Spleen (tissue), 11 donors: Measurements from ENCODE around the gene ABCE1. TPM values are rescaled to one million over a fixed set of nuclear protein-coding genes. Genes with fewer than 3 reads are reported as not detected.
A peak's percentile ranks its signal among the peaks of the same experiment; 100 is the strongest.

Experiments used
- DNase-seq: peaks from one replicate; pipeline ENCODE4 v3.0.0-alpha.2; 2020
- H3K27ac ChIP-seq, 8 donors: fragments of 200-600 bp; sonication (generic) in 7 of 8; 1 replicate in 4 of 8; 2 replicates in 4 of 8; pipeline versions ENCODE4 v1.5.0 to v1.8.0; 2016 to 2021; ENCODE audit warnings: inconsistent platforms in 4 of 8, mild to moderate bottlenecking in 4 of 8, moderate library complexity in 1 of 8
- H3K27me3 ChIP-seq, 7 donors: fragments of 200-600 bp; sonication (generic) in 6 of 7; replicated peaks in 1 of 7; 1 replicate in 4 of 7; 2 replicates in 3 of 7; pipeline versions ENCODE4 v1.5.0 to v1.8.0; 2016 to 2021; ENCODE audit warnings: inconsistent platforms in 3 of 7, mild to moderate bottlenecking in 1 of 7
- H3K36me3 ChIP-seq, 6 donors: fragments of 200-600 bp; sonication (generic) in 5 of 6; 1 replicate in 4 of 6; 2 replicates in 2 of 6; pipeline versions ENCODE4 v1.5.0 to v1.8.0; 2016 to 2021; ENCODE audit warnings: inconsistent platforms in 2 of 6
- H3K4me1 ChIP-seq, 6 donors: fragments of 200-600 bp; sonication (generic) in 5 of 6; 1 replicate in 3 of 6; 2 replicates in 3 of 6; pipeline versions ENCODE4 v1.5.0 to v1.8.0; 2016 to 2021; ENCODE audit warnings: inconsistent platforms in 3 of 6
- H3K4me3 ChIP-seq, 8 donors: fragments of 200-600 bp; sonication (generic) in 7 of 8; 1 replicate in 4 of 8; 2 replicates in 4 of 8; pipeline versions ENCODE4 v1.5.0 to v1.8.0; 2016 to 2021; ENCODE audit warnings: inconsistent platforms in 4 of 8, mild to moderate bottlenecking in 4 of 8, moderate library complexity in 2 of 8
- H3K9me3 ChIP-seq, 8 donors: fragments of 200-600 bp; sonication (generic) in 7 of 8; 1 replicate in 4 of 8; 2 replicates in 4 of 8; pipeline versions ENCODE4 v1.5.0 to v1.8.0; 2016 to 2021; ENCODE audit warnings: inconsistent platforms in 4 of 8
- POLR2A ChIP-seq, 3 donors: fragments of 450-650 bp; IDR thresholded peaks; one replicate each; pipeline ENCODE4 v1.5.1; 2017; ENCODE audit warnings: antibody characterized with exemption in 3 of 3, mild to moderate bottlenecking in 1 of 3
- POLR2AphosphoS5 ChIP-seq, 3 donors: sonication (generic); formaldehyde crosslinking; IDR thresholded peaks; one replicate each; pipeline ENCODE4 v1.5.1; 2017; ENCODE audit warnings: antibody characterized with exemption in 3 of 3
- WGBS, 5 donors: extraction: QIAGEN DNeasy Blood & Tissue Kit in 3 of 5; methylation state at CpG; one replicate each; pipeline versions ENCODE4 v1.1.5 to v1.1.7; 2013 to 2018; 5-methylcytosine and 5-hydroxymethylcytosine counted together
- intact Hi-C: fragments of 100-400 bp; cut with DNase I; formaldehyde crosslinking; loops from one replicate; pipeline ENCODE4 v1.15.0; 2023; ENCODE audit warnings: low total_unique reads
- polyA plus RNA-seq, 3 donors: library from polyadenylated mRNA; stranded (reverse); fragments of 200-250 nt; gene quantifications; one replicate each; pipeline ENCODE4 v1.2.1, GENCODE V29; 2013
- total RNA-seq, 7 donors: library from RNA; depleted of rRNA in 3 of 7; stranded (reverse); fragments of >200 nt in 3 of 7; fragmentation: NEBNext Ultra II Directional in 4 of 7; extraction: Animal tissue kit (Norgen Biotek cat#: 25700) in 4 of 7; gene quantifications; one replicate each; pipeline versions ENCODE4 v1.1.0 to v1.2.1, GENCODE V29; 2016 to 2021
- TF ChIP-seq, protein P1 (sequence below), 11 experiments: fragments of 200-600 bp in 7 of 11; fragments of 450-650 bp in 4 of 11; sonication (generic) in 4 of 11; IDR thresholded peaks in 8 of 11; conservative IDR thresholded peaks in 3 of 11; 1 replicate in 7 of 11; 2 replicates in 4 of 11; pipeline versions ENCODE4 v1.4.0 to v1.8.0; 2016 to 2021; ENCODE audit warnings: antibody characterized with exemption in 11 of 11, inconsistent platforms in 4 of 11, mild to moderate bottlenecking in 1 of 11
- donor health status: healthy with polysubstance abuse.
- donor health status: DM: no; HTN: no; CAD: no; lungs with moderate emphysema.
- donor health status: DM: no; HTN: no; CAD: no.
- donor health status: Bipolar disorder and iron deficiency.
- donor health status: healthy.
- donor health status: DM: no; HTN: no; CAD: no.
- donor health status: DM: yes; HTN: yes; CAD: no.

The ABCE1 gene
- total and polyA plus RNA-seq, 10 donors: 16.9 to 83.5 (median 54.1) TPM

- 46 to 66% (median 49%) methylated on average over 2 of the region's 2 CpGs for WGBS, 5 donors
- DNase-seq: no peak
- peaks cover 0 to 50% (median 32%) of the 10 kb centered on the region in 6 donors for H3K4me1 ChIP-seq
- H3K4me3 ChIP-seq: no peak overlapping the region
- no peaks in the 10 kb centered on the region for H3K9me3 ChIP-seq
- H3K27ac ChIP-seq: peak overlapping the region in 6 of 8 donors; percentile 11 to 53 (median 32)
- no peaks in the 10 kb centered on the region for H3K27me3 ChIP-seq
- TF ChIP-seq POLR2A (IDR thresholded peaks at IDR 0.05) (no peak), POLR2AphosphoS5 (IDR thresholded peaks at IDR 0.05) (no peak)
- TF ChIP-seq, protein P1, sequence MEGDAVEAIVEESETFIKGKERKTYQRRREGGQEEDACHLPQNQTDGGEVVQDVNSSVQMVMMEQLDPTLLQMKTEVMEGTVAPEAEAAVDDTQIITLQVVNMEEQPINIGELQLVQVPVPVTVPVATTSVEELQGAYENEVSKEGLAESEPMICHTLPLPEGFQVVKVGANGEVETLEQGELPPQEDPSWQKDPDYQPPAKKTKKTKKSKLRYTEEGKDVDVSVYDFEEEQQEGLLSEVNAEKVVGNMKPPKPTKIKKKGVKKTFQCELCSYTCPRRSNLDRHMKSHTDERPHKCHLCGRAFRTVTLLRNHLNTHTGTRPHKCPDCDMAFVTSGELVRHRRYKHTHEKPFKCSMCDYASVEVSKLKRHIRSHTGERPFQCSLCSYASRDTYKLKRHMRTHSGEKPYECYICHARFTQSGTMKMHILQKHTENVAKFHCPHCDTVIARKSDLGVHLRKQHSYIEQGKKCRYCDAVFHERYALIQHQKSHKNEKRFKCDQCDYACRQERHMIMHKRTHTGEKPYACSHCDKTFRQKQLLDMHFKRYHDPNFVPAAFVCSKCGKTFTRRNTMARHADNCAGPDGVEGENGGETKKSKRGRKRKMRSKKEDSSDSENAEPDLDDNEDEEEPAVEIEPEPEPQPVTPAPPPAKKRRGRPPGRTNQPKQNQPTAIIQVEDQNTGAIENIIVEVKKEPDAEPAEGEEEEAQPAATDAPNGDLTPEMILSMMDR (IDR thresholded peaks at IDR 0.05 in 8 of 11, conservative IDR thresholded peaks at IDR 0.05 in 3 of 11): no peak
- H3K36me3 ChIP-seq: peaks cover 0 to 81% (median 71%) of the 10 kb centered on the region in 6 donors
- intact Hi-C loops: loop anchor here (10.0 kb wide), 1 partner anchor 48 kb away; no protein-coding TSS in a partner anchor
These were observed 9.0 kb downstream of the ABCE1 start for GRCh38 chr4:145107126-145107525.

DNA sequence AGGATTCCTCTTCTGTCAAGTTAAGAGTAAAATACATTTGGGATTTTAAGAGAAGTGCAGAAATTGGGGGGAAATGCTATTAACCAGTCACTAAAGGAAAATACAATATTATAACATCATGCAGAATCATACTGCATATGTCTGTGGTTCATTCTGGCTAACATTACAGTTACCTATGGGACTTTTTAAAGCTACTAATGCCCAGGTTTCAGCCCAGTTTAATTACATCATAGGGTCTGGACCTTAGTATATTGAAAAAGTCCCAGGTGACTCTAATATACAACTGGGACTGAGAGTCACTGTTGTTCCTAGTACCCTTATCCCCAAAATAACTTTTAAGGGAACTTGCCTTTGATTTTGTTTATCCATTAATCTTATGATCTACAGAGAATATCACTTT lies 10.0 kb downstream of the ABCE1 start:
- intact Hi-C loops: loop anchor here (10.0 kb wide), 1 partner anchor 47 kb away; no protein-coding TSS in a partner anchor

GRCh38 chr4:145125396-145125795 lies 27.3 kb downstream of the ABCE1 start:
- 96 to 100% (median 98%) methylated on average over 2 of the region's 2 CpGs for WGBS, 5 donors
- peaks cover 0 to 99% (median 68%) of the 10 kb centered on the region in 6 donors for H3K36me3 ChIP-seq
- intact Hi-C loops: no loop called here

More for the DNA sequence above, 10.0 kb downstream of the ABCE1 start:
- H3K9me3 ChIP-seq: no peaks in the 10 kb centered on the region
- peaks cover 0 to 91% (median 81%) of the 10 kb centered on the region in 6 donors for H3K36me3 ChIP-seq
- DNase-seq: no peak
- TF ChIP-seq, protein P1 (IDR thresholded peaks at IDR 0.05 in 8 of 11, conservative IDR thresholded peaks at IDR 0.05 in 3 of 11): no peak
- TF ChIP-seq POLR2A (IDR thresholded peaks at IDR 0.05) (no peak), POLR2AphosphoS5 (IDR thresholded peaks at IDR 0.05) (no peak)
- no peak overlapping the region for H3K4me3 ChIP-seq
- H3K27me3 ChIP-seq: no peaks in the 10 kb centered on the region
- peak overlapping the region in 3 of 8 donors; percentile 11 to 53 (median 44) for H3K27ac ChIP-seq
- peaks cover 0 to 40% (median 25%) of the 10 kb centered on the region in 6 donors for H3K4me1 ChIP-seq

DNA sequence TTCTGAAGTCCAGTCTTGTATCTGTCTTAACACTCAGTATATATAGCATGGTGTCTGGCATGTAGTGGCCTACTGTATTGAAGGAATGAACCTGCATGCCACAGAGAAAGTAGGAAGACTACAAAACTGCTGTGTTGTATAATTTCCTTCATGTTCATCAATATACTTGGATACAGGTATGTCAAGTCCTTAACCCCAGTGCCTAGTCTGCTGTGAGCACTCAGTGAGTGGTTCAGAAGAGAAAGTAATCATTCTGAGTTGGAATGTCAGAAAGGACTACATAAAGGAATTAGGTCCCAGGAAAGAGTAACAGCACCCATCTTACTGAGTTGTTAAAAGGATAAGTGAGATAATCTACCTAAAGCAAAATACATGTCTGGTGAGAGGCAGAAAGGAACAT lies 32.0 kb downstream of the ABCE1 start:
- no peaks in the 10 kb centered on the region for H3K27me3 ChIP-seq
- H3K4me3 ChIP-seq: no peak overlapping the region
- H3K27ac ChIP-seq: peak overlapping the region in 2 of 8 donors; percentile 12 to 15
- intact Hi-C loops: no loop called here
- peaks cover 0 to 68% (median 31%) of the 10 kb centered on the region in 6 donors for H3K36me3 ChIP-seq
- peaks cover 5 to 28% (median 16%) of the 10 kb centered on the region in 6 donors for H3K4me1 ChIP-seq
- no peak for DNase-seq
- H3K9me3 ChIP-seq: no peaks in the 10 kb centered on the region
- TF ChIP-seq POLR2AphosphoS5 (IDR thresholded peaks at IDR 0.05) (no peak), POLR2A (IDR thresholded peaks at IDR 0.05) (no peak)
- TF ChIP-seq, protein P1 (IDR thresholded peaks at IDR 0.05 in 8 of 11, conservative IDR thresholded peaks at IDR 0.05 in 3 of 11): no peak

More at GRCh38 chr4:145125396-145125795, 27.3 kb downstream of the ABCE1 start:
- no peak for DNase-seq
- TF ChIP-seq POLR2A (IDR thresholded peaks at IDR 0.05) (no peak), POLR2AphosphoS5 (IDR thresholded peaks at IDR 0.05) (no peak)
- TF ChIP-seq, protein P1 (IDR thresholded peaks at IDR 0.05 in 8 of 11, conservative IDR thresholded peaks at IDR 0.05 in 3 of 11): no peak
- Histone ChIP-seq H3K4me3 (no peak overlapping the region), H3K27me3 (no peaks in the 10 kb centered on the region), H3K9me3 (no peaks in the 10 kb centered on the region), H3K27ac (peak overlapping the region; percentile 7 to 80 (median 49)), H3K4me1 (peaks cover 0 to 7% (median 0%) of the 10 kb centered on the region in 6 donors)
